ENCODE data around the gene CDH8. TPM values are rescaled to one million over a fixed set of nuclear protein-coding genes. Genes with fewer than 3 reads are reported as not detected.

The CDH8 gene
- total RNA-seq, 2 experiments from 2014 or later = not detected

GRCh38 chr16:61684541-61684940 is 351.7 kb downstream of the CDH8 start:
- POLR2A ChIA-PET = no interaction called here
- CTCF ChIA-PET = no interaction called here
- Mint-ChIP-seq H3K36me3 (ENCODE audit: low read depth) (no peaks in the 10 kb centered on the region), H3K27ac (no peak overlapping the region), H3K4me3 (no peak overlapping the region), H3K4me1 (ENCODE audit: low read depth) (no peaks in the 10 kb centered on the region), H3K27me3 (ENCODE audit: low read depth) (no peaks in the 10 kb centered on the region), H3K9me3 (ENCODE audit: insufficient read depth) (peaks cover 15% of the 10 kb centered on the region)
- DNase-seq (no peak), ATAC-seq (no peak)

GRCh38 chr16:61681673-61682072 is 354.6 kb downstream of the CDH8 start:
- Mint-ChIP-seq H3K36me3 (ENCODE audit: low read depth) (no peaks in the 10 kb centered on the region), H3K4me1 (ENCODE audit: low read depth) (no peaks in the 10 kb centered on the region), H3K27me3 (ENCODE audit: low read depth) (no peaks in the 10 kb centered on the region), H3K27ac (no peak overlapping the region), H3K4me3 (no peak overlapping the region), H3K9me3 (ENCODE audit: insufficient read depth) (peaks cover 20% of the 10 kb centered on the region)
- DNase-seq (no peak), ATAC-seq (no peak)
- ChIA-PET POLR2A (no interaction called here), CTCF (no interaction called here)

- Mint-ChIP-seq H3K27ac (no peak overlapping the region), H3K36me3 (ENCODE audit: low read depth) (no peaks in the 10 kb centered on the region), H3K27me3 (ENCODE audit: low read depth) (no peaks in the 10 kb centered on the region), H3K4me1 (ENCODE audit: low read depth) (no peaks in the 10 kb centered on the region), H3K4me3 (no peak overlapping the region), H3K9me3 (ENCODE audit: insufficient read depth) (peaks cover 18% of the 10 kb centered on the region)
- ChIA-PET CTCF (no interaction called here), POLR2A (no interaction called here)
- ATAC-seq (no peak), DNase-seq (no peak)
Observed at GRCh38 chr16:61681124-61681523, 355.1 kb downstream of the CDH8 start.

- DNase-seq (no peak), ATAC-seq (no peak)
- CTCF ChIA-PET = no interaction called here
- POLR2A ChIA-PET = no interaction called here
- no peaks in the 10 kb centered on the region for H3K27me3 Mint-ChIP-seq (ENCODE audit: low read depth)
- H3K9me3 Mint-ChIP-seq (ENCODE audit: insufficient read depth) = peaks cover 20% of the 10 kb centered on the region
- no peaks in the 10 kb centered on the region for H3K36me3 Mint-ChIP-seq (ENCODE audit: low read depth)
- no peak overlapping the region for H3K4me3 Mint-ChIP-seq
- H3K27ac Mint-ChIP-seq = no peak overlapping the region
- no peaks in the 10 kb centered on the region for H3K4me1 Mint-ChIP-seq (ENCODE audit: low read depth)
Observed at GRCh38 chr16:61678182-61678581, 358.1 kb downstream of the CDH8 start.

- ATAC-seq (no peak), DNase-seq (no peak)
- ChIA-PET POLR2A (no interaction called here), CTCF (no interaction called here)
- Mint-ChIP-seq H3K4me1 (ENCODE audit: low read depth) (no peaks in the 10 kb centered on the region), H3K36me3 (ENCODE audit: low read depth) (no peaks in the 10 kb centered on the region), H3K27me3 (ENCODE audit: low read depth) (no peaks in the 10 kb centered on the region), H3K27ac (no peak overlapping the region), H3K9me3 (ENCODE audit: insufficient read depth) (peaks cover 20% of the 10 kb centered on the region), H3K4me3 (no peak overlapping the region)
Observed at GRCh38 chr16:61677776-61678175, 358.5 kb downstream of the CDH8 start.

- ATAC-seq = no peak
- H3K9me3 Mint-ChIP-seq (ENCODE audit: insufficient read depth) = peaks cover 20% of the 10 kb centered on the region
- CTCF ChIA-PET = interaction anchor here (0.5 kb wide), 1 partner anchor 466 kb away, joined by 3 read pairs; no protein-coding TSS in a partner anchor
Observed at GRCh38 chr16:61676740-61677139, 359.5 kb downstream of the CDH8 start.

GRCh38 chr16:61671161-61671560 is 365.1 kb downstream of the CDH8 start:
- no peak overlapping the region for H3K27ac Mint-ChIP-seq
- H3K9me3 Mint-ChIP-seq (ENCODE audit: insufficient read depth) = peaks cover 9% of the 10 kb centered on the region
- DNase-seq (no peak), ATAC-seq (no peak)
- no peaks in the 10 kb centered on the region for H3K27me3 Mint-ChIP-seq (ENCODE audit: low read depth)
- H3K4me3 Mint-ChIP-seq = no peak overlapping the region
- ChIA-PET CTCF (no interaction called here), POLR2A (no interaction called here)
- H3K36me3 Mint-ChIP-seq (ENCODE audit: low read depth) = no peaks in the 10 kb centered on the region
- H3K4me1 Mint-ChIP-seq (ENCODE audit: low read depth) = no peaks in the 10 kb centered on the region

More at GRCh38 chr16:61676740-61677139, 359.5 kb downstream of the CDH8 start:
- Mint-ChIP-seq H3K27ac (no peak overlapping the region), H3K27me3 (ENCODE audit: low read depth) (no peaks in the 10 kb centered on the region), H3K36me3 (ENCODE audit: low read depth) (no peaks in the 10 kb centered on the region), H3K4me1 (ENCODE audit: low read depth) (no peaks in the 10 kb centered on the region), H3K4me3 (no peak overlapping the region)
- DNase-seq = no peak
- POLR2A ChIA-PET = no interaction called here

GRCh38 chr16:61665512-61665911 is 370.7 kb downstream of the CDH8 start:
- Mint-ChIP-seq H3K4me3 (no peak overlapping the region), H3K4me1 (ENCODE audit: low read depth) (no peaks in the 10 kb centered on the region), H3K36me3 (ENCODE audit: low read depth) (no peaks in the 10 kb centered on the region), H3K27me3 (ENCODE audit: low read depth) (no peaks in the 10 kb centered on the region), H3K27ac (no peak overlapping the region), H3K9me3 (ENCODE audit: insufficient read depth) (peaks cover 12% of the 10 kb centered on the region)
- no peak for DNase-seq
- ATAC-seq = no peak
- CTCF ChIA-PET = no interaction called here
- POLR2A ChIA-PET = no interaction called here

- ChIA-PET POLR2A (no interaction called here), CTCF (no interaction called here)
- H3K27ac Mint-ChIP-seq = no peak overlapping the region
- H3K4me3 Mint-ChIP-seq = no peak overlapping the region
- H3K9me3 Mint-ChIP-seq (ENCODE audit: insufficient read depth) = peaks cover 9% of the 10 kb centered on the region
- DNase-seq (no peak), ATAC-seq (no peak)
- H3K4me1 Mint-ChIP-seq (ENCODE audit: low read depth) = no peaks in the 10 kb centered on the region
- H3K36me3 Mint-ChIP-seq (ENCODE audit: low read depth) = no peaks in the 10 kb centered on the region
- no peaks in the 10 kb centered on the region for H3K27me3 Mint-ChIP-seq (ENCODE audit: low read depth)
Observed at GRCh38 chr16:61659936-61660335, 376.3 kb downstream of the CDH8 start.

- CTCF ChIA-PET = no interaction called here
- Mint-ChIP-seq H3K9me3 (ENCODE audit: insufficient read depth) (peaks cover 15% of the 10 kb centered on the region), H3K27ac (no peak overlapping the region), H3K27me3 (ENCODE audit: low read depth) (no peaks in the 10 kb centered on the region), H3K36me3 (ENCODE audit: low read depth) (no peaks in the 10 kb centered on the region), H3K4me3 (no peak overlapping the region), H3K4me1 (ENCODE audit: low read depth) (no peaks in the 10 kb centered on the region)
- DNase-seq = no peak
- POLR2A ChIA-PET = no interaction called here
- ATAC-seq = no peak
Observed at GRCh38 chr16:61654962-61655361, 381.3 kb downstream of the CDH8 start.

- no peaks in the 10 kb centered on the region for H3K36me3 Mint-ChIP-seq (ENCODE audit: low read depth)
- no peaks in the 10 kb centered on the region for H3K27me3 Mint-ChIP-seq (ENCODE audit: low read depth)
- no peak for ATAC-seq
- no peak overlapping the region for H3K27ac Mint-ChIP-seq
- H3K4me3 Mint-ChIP-seq = no peak overlapping the region
- no peaks in the 10 kb centered on the region for H3K4me1 Mint-ChIP-seq (ENCODE audit: low read depth)
- CTCF ChIA-PET = no interaction called here
- H3K9me3 Mint-ChIP-seq (ENCODE audit: insufficient read depth) = peaks cover 20% of the 10 kb centered on the region
- POLR2A ChIA-PET = no interaction called here
- no peak for DNase-seq
Observed at GRCh38 chr16:61653544-61653943, 382.7 kb downstream of the CDH8 start.

- peaks cover 16% of the 10 kb centered on the region for H3K9me3 Mint-ChIP-seq (ENCODE audit: insufficient read depth)
- DNase-seq (no peak), ATAC-seq (no peak)
- CTCF ChIA-PET = no interaction called here
- no peaks in the 10 kb centered on the region for H3K4me1 Mint-ChIP-seq (ENCODE audit: low read depth)
- no peak overlapping the region for H3K27ac Mint-ChIP-seq
- H3K27me3 Mint-ChIP-seq (ENCODE audit: low read depth) = no peaks in the 10 kb centered on the region
- POLR2A ChIA-PET = no interaction called here
- H3K4me3 Mint-ChIP-seq = no peak overlapping the region
- no peaks in the 10 kb centered on the region for H3K36me3 Mint-ChIP-seq (ENCODE audit: low read depth)
Observed at GRCh38 chr16:61645561-61645960, 390.7 kb downstream of the CDH8 start.

- H3K4me3 Mint-ChIP-seq = no peak overlapping the region
- H3K27me3 Mint-ChIP-seq (ENCODE audit: low read depth) = no peaks in the 10 kb centered on the region
- ChIA-PET POLR2A (no interaction called here), CTCF (no interaction called here)
- peaks cover 15% of the 10 kb centered on the region for H3K9me3 Mint-ChIP-seq (ENCODE audit: insufficient read depth)
- no peak for DNase-seq
- no peaks in the 10 kb centered on the region for H3K36me3 Mint-ChIP-seq (ENCODE audit: low read depth)
- no peak for ATAC-seq
- no peak overlapping the region for H3K27ac Mint-ChIP-seq
- H3K4me1 Mint-ChIP-seq (ENCODE audit: low read depth) = no peaks in the 10 kb centered on the region
Observed at GRCh38 chr16:61644736-61645135, 391.5 kb downstream of the CDH8 start.

All from activated CD8-positive, alpha-beta T cell treated with anti-CD3 and anti-CD28 coated beads, Interleukin-2, amount 10 ng/mL, durations not matched to agents 7 days and 5 days (primary cell).